CD4-positive, alpha-beta memory T cell (primary cell): ENCODE data around the gene DLGAP4. TPM values are rescaled to one million over a fixed set of nuclear protein-coding genes. Genes with fewer than 3 reads are reported as not detected.

Experiments used
- CTCF ChIA-PET: fragments of 350-600 bp; sonication (Branson Sonifier 250); formaldehyde crosslinking; loops from one replicate; lab custom pipeline; 2021; ENCODE audit warnings: inconsistent platforms; ENCODE audit not compliant: partially characterized antibody; lab: Charles Lee
- POLR2A ChIA-PET: fragments of 350-600 bp; sonication (Branson Sonifier 250); formaldehyde crosslinking; loops from one replicate; lab custom pipeline; 2021; ENCODE audit not compliant: partially characterized antibody; lab: Charles Lee
- DNase-seq, 5 donors: peaks; one replicate each; pipeline versions ENCODE4 v3.0.0 to v3.0.0-alpha.2; 2020 to 2022; ENCODE audit warnings: mixed read lengths in 1 of 5
- H3K27ac ChIP-seq: one replicate; pipeline ENCODE4 v1.7.0; 2013; ENCODE audit warnings: low read depth, low read length
- H3K27me3 ChIP-seq: 2 replicates; pipeline ENCODE4 v1.7.0; 2013; ENCODE audit warnings: mild to moderate bottlenecking, low read length, moderate library complexity; ENCODE audit not compliant: insufficient read depth
- H3K36me3 ChIP-seq: 2 replicates; pipeline ENCODE4 v1.7.0; 2013; ENCODE audit warnings: mild to moderate bottlenecking, low read length, moderate library complexity; ENCODE audit not compliant: insufficient read depth
- H3K4me1 ChIP-seq: 2 replicates; pipeline ENCODE4 v1.7.0; 2013; ENCODE audit warnings: mild to moderate bottlenecking, low read length, moderate library complexity; ENCODE audit not compliant: insufficient read depth
- H3K4me3 ChIP-seq, 2 donors: one replicate each; pipeline ENCODE4 v1.7.0; 2013; ENCODE audit warnings: low read length in 2 of 2, mild to moderate bottlenecking in 1 of 2
- H3K9me3 ChIP-seq, 2 donors: one replicate each; pipeline ENCODE4 v1.7.0; 2013; ENCODE audit warnings: low read length in 2 of 2, control low read depth in 1 of 2; ENCODE audit not compliant: control insufficient read depth in 1 of 2
- H3K27ac Mint-ChIP-seq, 7 donors: one replicate each; pipeline ENCODE4 v1.8.0; 2020 to 2021; ENCODE audit warnings: mixed read lengths in 7 of 7, mild to moderate bottlenecking in 6 of 7, inconsistent platforms in 3 of 7, moderate library complexity in 3 of 7
- H3K27me3 Mint-ChIP-seq, 2 donors: one replicate each; pipeline ENCODE4 v1.8.0; 2020 to 2021; ENCODE audit warnings: mixed read lengths in 2 of 2
- H3K36me3 Mint-ChIP-seq, 2 donors: one replicate each; pipeline ENCODE4 v1.8.0; 2020 to 2021; ENCODE audit warnings: mixed read lengths in 2 of 2, inconsistent platforms in 1 of 2, mild to moderate bottlenecking in 1 of 2
- H3K4me1 Mint-ChIP-seq, 4 donors: one replicate each; pipeline ENCODE4 v1.8.0; 2020 to 2021; ENCODE audit warnings: mixed read lengths in 4 of 4, mild to moderate bottlenecking in 1 of 4
- H3K4me3 Mint-ChIP-seq, 8 donors: one replicate each; pipeline ENCODE4 v1.8.0; 2020 to 2021; ENCODE audit warnings: mixed read lengths in 8 of 8, mild to moderate bottlenecking in 7 of 8, moderate library complexity in 6 of 8, inconsistent platforms in 3 of 8
- H3K9me3 Mint-ChIP-seq, 8 donors: one replicate each; pipeline ENCODE4 v1.8.0; 2020 to 2021; ENCODE audit warnings: mixed read lengths in 8 of 8, mild to moderate bottlenecking in 5 of 8, inconsistent platforms in 3 of 8, moderate library complexity in 1 of 8
- intact Hi-C: fragments of 100-400 bp; cut with micrococcal nuclease; formaldehyde crosslinking; loops from one replicate; pipeline ENCODE4 v1.15.1; 2023
- polyA plus RNA-seq, 2 donors: library from polyadenylated mRNA; unstranded; fragments of 300-500 nt; fragmentation: Illumina TruSeq; gene quantifications; one replicate each; pipeline ENCODE4 v1.2.3, GENCODE V29; 2021
- total RNA-seq, 2 experiments: library from RNA; stranded (reverse); gene quantifications; one replicate each; pipeline ENCODE4 v1.2.3, GENCODE V29; 2021

DLGAP4 gene
- total and polyA plus RNA-seq, 4 experiments from 2014 or later: 13.3 to 50.2 (median 31.0) TPM

DNA sequence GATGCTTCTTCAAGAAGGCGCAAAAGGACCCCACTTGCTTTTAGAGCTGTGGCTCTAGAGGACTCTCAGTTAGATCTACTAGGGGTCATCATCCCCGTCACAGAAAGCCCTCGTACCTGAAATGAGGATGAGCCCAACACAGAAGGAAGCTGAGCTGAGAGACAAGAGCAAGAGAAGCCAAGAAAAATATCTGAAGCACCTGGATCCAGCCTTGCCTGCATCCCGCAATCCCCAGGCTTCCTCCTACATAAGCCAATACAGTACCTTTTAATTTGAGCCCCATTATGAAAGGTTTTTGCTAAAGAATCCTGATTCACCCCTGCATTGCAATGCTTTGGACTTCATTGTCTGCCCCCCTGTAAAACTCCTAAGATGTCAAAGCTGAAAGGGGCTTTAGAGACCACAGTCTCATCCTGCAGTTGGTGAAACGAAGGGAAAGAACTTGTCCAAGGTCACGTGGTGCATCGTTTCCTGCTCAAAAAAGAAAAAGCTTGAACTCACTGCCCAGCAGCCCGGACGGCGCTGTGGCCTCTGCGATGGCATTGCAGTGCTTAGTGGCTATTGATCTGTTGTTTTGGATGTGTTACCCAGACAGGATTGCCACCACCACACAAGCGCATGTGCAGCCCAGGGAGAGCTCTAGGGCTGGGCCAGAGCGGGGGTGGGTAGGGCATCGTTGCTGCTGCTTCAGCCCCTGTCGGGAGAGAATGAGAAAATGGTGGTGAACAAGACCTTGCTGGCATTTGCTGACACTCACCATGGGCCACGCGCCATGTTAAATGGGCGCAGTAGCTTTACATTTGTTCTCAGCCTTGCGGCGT is 41.5 kb upstream of the DLGAP4 start:
- H3K9me3 Mint-ChIP-seq: peaks cover 0 to 2% (median 0%) of the 10 kb centered on the region in 8 donors
- no peak overlapping the region for H3K4me3 Mint-ChIP-seq
- H3K4me1 Mint-ChIP-seq: no peaks in the 10 kb centered on the region
- H3K36me3 Mint-ChIP-seq: no peaks in the 10 kb centered on the region
- CTCF ChIA-PET: no interaction called here
- intact Hi-C loops: no loop called here
- Histone ChIP-seq H3K9me3 (no peaks in the 10 kb centered on the region), H3K4me1 (no peaks in the 10 kb centered on the region), H3K36me3 (no peaks in the 10 kb centered on the region), H3K27me3 (no peaks in the 10 kb centered on the region), H3K4me3 (no peak overlapping the region), H3K27ac (no peak overlapping the region)
- DNase-seq: no peak
- POLR2A ChIA-PET: no interaction called here
- no peak overlapping the region for H3K27ac Mint-ChIP-seq
- no peaks in the 10 kb centered on the region for H3K27me3 Mint-ChIP-seq

DNA sequence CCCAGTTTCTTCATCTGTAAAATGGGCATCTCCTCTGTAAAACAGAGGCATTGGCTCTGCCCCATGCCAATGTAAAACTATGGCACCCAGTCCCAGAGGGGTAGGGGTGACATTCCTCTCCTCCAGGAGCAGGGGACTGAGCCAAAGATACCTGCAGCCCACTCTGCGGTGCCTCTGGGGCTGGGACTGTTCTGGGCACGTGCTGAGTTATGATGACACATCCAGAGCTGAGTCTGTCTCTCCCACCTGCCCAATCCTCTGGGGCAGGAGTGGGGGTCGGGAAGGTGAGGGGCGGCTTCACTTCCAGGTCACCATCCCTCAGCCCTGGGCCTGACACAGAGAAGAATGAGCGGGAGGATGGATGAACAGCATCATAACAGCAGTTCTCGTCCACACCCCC is 40.0 kb upstream of the DLGAP4 start:
- H3K4me3 Mint-ChIP-seq: no peak overlapping the region
- no peaks in the 10 kb centered on the region for H3K9me3 Mint-ChIP-seq
- no peak overlapping the region for H3K27ac Mint-ChIP-seq

DNA sequence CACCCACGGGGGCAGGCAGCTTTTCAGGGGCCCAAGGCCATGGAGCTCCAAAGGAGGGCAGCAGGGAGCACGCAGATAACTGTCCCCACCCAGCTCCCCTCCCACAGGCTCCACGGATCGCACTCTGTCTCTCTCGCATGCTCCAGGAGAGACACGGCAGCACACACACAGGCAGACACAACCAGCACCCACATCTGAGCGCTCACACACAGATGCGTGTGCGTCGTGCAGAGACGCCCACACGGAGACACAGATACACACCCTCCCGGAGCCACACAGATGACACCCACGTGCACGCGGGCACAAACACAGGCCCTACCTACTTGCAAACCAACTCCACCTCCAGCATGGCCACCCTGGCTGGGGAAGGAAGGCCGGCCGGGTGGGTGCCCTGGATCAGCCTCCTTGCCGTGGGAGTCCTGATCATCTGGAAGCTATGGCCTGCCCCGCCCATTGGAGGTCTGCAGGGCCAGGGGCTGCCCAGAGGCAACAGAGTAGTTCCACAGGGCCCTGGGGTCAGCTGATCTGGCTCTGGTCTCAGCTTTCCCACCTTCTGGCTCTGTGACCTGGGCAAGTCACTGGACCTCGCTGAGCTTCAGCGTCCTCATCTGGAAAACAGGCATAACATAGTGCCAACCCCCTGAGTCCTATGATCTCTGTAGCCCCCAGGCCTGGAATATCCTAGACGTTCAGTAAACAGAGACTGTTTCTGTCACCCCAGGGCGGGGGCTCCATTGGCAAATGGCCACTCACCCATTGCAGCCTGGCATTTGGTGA is 38.3 kb upstream of the DLGAP4 start:
- no peaks in the 10 kb centered on the region for H3K36me3 ChIP-seq
- H3K36me3 Mint-ChIP-seq: no peaks in the 10 kb centered on the region
- H3K27me3 ChIP-seq: no peaks in the 10 kb centered on the region
- H3K4me3 Mint-ChIP-seq: no peak overlapping the region
- no peak overlapping the region for H3K27ac Mint-ChIP-seq
- intact Hi-C loops: no loop called here
- no peaks in the 10 kb centered on the region for H3K4me1 Mint-ChIP-seq
- POLR2A ChIA-PET: no interaction called here
- no peak overlapping the region for H3K27ac ChIP-seq
- H3K9me3 Mint-ChIP-seq: no peaks in the 10 kb centered on the region
- no peaks in the 10 kb centered on the region for H3K9me3 ChIP-seq
- H3K4me1 ChIP-seq: no peaks in the 10 kb centered on the region
- no peak for DNase-seq
- CTCF ChIA-PET: no interaction called here
- H3K27me3 Mint-ChIP-seq: no peaks in the 10 kb centered on the region
- H3K4me3 ChIP-seq: no peak overlapping the region

More for the DNA sequence above, 40.0 kb upstream of the DLGAP4 start:
- no peak for DNase-seq
- H3K4me1 ChIP-seq: no peaks in the 10 kb centered on the region
- ChIA-PET CTCF (no interaction called here), POLR2A (no interaction called here)
- no peaks in the 10 kb centered on the region for H3K27me3 ChIP-seq
- no peaks in the 10 kb centered on the region for H3K9me3 ChIP-seq
- Mint-ChIP-seq H3K27me3 (no peaks in the 10 kb centered on the region), H3K4me1 (no peaks in the 10 kb centered on the region), H3K36me3 (no peaks in the 10 kb centered on the region)
- H3K36me3 ChIP-seq: no peaks in the 10 kb centered on the region
- H3K27ac ChIP-seq: no peak overlapping the region
- intact Hi-C loops: no loop called here
- H3K4me3 ChIP-seq: no peak overlapping the region

DNA sequence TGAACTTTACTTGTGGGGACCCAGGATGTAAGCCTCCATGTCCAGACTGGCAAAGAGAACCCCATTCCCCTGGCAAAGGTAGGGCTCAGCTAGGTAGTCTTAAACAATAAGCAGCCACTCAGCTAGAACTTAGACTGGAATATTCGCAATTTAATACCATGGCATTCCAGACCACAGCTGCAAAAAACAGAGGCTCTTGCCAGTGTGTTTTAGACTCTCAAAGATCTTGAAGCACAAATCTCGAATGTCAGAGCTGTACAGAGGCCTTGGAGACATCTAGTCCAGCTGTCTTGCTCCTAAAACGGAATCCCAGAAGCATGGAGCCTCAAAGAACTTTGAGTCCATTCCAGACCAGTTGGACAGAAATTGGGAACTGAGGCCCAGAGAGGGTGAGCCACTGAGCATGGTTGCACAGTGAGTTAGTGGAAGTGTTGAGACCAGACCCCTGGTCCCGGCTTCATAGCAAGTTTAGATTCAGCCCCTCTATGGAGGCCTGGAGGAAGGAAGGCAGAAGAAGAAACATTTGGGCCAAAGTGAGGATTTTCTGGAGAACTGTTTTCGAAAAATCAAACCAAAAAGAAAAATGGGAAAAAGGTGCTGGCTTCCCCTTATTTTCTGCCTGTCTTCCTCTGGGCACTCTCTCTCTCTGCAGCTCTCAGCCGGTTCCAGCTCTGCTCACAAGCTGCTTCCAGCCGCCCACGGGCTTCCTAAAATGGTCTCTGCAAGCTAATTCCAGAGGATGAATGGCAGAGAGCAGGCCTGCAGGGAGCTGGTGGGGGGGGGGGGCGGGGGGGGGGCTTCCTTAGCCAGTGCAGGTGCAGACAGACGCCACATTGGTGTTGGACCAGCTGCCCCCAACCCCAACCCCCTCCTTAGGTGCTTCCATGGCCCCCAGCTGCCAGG is 37.4 kb upstream of the DLGAP4 start:
- peak overlapping the region in 1 of 7 donors; percentile 30 for H3K27ac Mint-ChIP-seq

DNA sequence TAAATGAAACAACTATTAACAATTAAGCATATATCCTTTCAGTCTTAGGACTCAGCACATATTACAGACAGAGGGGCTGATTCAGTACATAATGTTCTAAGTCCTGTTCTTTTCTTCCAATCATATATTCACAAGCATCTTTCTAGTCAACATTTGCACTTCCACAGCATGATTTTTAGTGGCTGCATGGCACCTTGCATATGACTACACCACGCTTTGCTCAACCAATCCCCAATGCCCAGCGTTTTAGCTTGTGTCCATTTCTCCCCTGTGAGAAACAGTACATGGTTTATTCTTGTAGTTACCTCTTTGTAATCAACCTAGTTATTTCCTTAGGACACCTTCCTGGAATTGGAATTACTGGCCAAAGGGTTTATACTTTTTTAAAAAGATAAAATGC is 36.6 kb upstream of the DLGAP4 start:
- intact Hi-C loops: no loop called here
- no peak overlapping the region for H3K27ac Mint-ChIP-seq
- no peaks in the 10 kb centered on the region for H3K4me1 Mint-ChIP-seq
- Histone ChIP-seq H3K36me3 (no peaks in the 10 kb centered on the region), H3K27ac (no peak overlapping the region), H3K4me3 (no peak overlapping the region), H3K4me1 (no peaks in the 10 kb centered on the region), H3K9me3 (no peaks in the 10 kb centered on the region), H3K27me3 (no peaks in the 10 kb centered on the region)
- no peak for DNase-seq
- H3K4me3 Mint-ChIP-seq: no peak overlapping the region
- POLR2A ChIA-PET: no interaction called here
- peaks cover 3 to 5% of the 10 kb centered on the region in 2 donors for H3K27me3 Mint-ChIP-seq
- H3K9me3 Mint-ChIP-seq: no peaks in the 10 kb centered on the region
- no peaks in the 10 kb centered on the region for H3K36me3 Mint-ChIP-seq
- CTCF ChIA-PET: no interaction called here

More for the DNA sequence above, 37.4 kb upstream of the DLGAP4 start:
- ChIA-PET CTCF (no interaction called here), POLR2A (no interaction called here)
- Histone ChIP-seq H3K4me1 (no peaks in the 10 kb centered on the region), H3K27ac (no peak overlapping the region), H3K9me3 (no peaks in the 10 kb centered on the region), H3K27me3 (no peaks in the 10 kb centered on the region), H3K4me3 (no peak overlapping the region), H3K36me3 (no peaks in the 10 kb centered on the region)
- no peak overlapping the region for H3K4me3 Mint-ChIP-seq
- no peaks in the 10 kb centered on the region for H3K4me1 Mint-ChIP-seq
- intact Hi-C loops: no loop called here
- H3K9me3 Mint-ChIP-seq: no peaks in the 10 kb centered on the region
- H3K27me3 Mint-ChIP-seq: peaks cover 2 to 4% of the 10 kb centered on the region in 2 donors
- DNase-seq: no peak
- no peaks in the 10 kb centered on the region for H3K36me3 Mint-ChIP-seq

DNA sequence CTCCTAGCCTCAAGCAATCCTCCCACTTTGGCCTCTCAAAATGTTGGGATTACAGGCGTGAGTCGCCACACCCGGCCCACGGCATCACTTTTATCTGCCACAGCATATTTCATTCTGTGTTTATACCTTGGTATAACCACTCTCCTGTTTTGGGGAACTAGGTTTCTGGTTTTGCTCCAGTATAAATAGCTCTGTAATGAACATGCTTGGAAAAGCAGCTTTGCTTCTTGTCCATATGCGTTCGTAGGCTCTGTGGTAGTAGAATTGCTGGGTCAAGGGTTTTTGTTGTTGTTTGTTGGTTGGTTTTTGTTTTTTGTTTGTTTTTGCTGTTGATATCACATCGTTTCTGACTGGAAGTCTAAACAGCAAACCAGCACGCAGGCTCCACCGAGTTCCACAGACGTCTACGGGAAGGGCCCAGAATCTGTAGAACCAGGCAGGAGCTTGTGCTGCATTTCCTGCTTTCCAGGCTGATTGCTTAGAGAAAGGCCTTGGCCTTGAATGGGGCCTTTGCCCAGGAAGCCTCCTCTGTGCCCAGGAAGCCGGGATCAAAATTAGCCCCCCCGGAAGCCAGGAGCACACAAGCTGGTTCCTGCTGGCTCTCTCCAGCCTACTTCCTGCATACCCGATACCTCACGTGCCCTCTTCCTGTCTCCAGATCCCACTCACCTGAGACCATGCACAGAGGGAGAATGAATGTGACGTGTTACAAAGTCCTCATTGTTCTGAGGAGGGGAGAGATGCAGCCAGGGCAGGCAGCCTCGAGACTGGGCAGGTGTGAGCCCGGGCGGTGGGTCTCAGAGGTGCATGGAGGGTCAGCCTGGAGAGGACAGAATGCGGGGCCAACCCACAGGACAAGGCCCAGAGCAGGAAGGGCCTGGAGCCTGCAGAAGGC is 35.1 kb upstream of the DLGAP4 start:
- Histone ChIP-seq H3K9me3 (no peaks in the 10 kb centered on the region), H3K36me3 (no peaks in the 10 kb centered on the region), H3K27me3 (no peaks in the 10 kb centered on the region), H3K4me1 (no peaks in the 10 kb centered on the region), H3K27ac (no peak overlapping the region), H3K4me3 (no peak overlapping the region)
- ChIA-PET CTCF (interaction anchor here (1.0 kb wide), 1 partner anchor 69 kb away, joined by 3 read pairs; no protein-coding TSS in a partner anchor), POLR2A (no interaction called here)
- H3K4me1 Mint-ChIP-seq: no peaks in the 10 kb centered on the region
- H3K27me3 Mint-ChIP-seq: peaks cover 3 to 6% of the 10 kb centered on the region in 2 donors
- DNase-seq: no peak
- no peaks in the 10 kb centered on the region for H3K9me3 Mint-ChIP-seq
- H3K27ac Mint-ChIP-seq: no peak overlapping the region
- intact Hi-C loops: no loop called here
- no peaks in the 10 kb centered on the region for H3K36me3 Mint-ChIP-seq
- no peak overlapping the region for H3K4me3 Mint-ChIP-seq
